ENCODE data around the gene HTR3C.

The HTR3C gene

GRCh38 chr3:184097556-184097955 lies 44.7 kb downstream of the HTR3C start:
- no peak for DNase-seq

- DNase-seq: no peak
Measured at GRCh38 chr3:184099806-184100686, 47.2 kb downstream of the HTR3C start.

All from femur (tissue), 1 donor.